Body of pancreas (tissue), 4 donors: ENCODE measurements around the gene HECTD2. TPM values are rescaled to one million over a fixed set of nuclear protein-coding genes. Genes with fewer than 3 reads are reported as not detected.

Experiments used
- ATAC-seq: fragments of 150-250 bp; one replicate; pipeline ENCODE4 v1.9.1; 2016
- DNase-seq, 4 donors: peaks; one replicate each; pipeline ENCODE4 v3.0.0-alpha.2; 2019
- H3K27ac ChIP-seq, 4 donors: fragments of 200-600 bp; sonication (generic); 1 replicate in 3 of 4; 2 replicates in 1 of 4; pipeline versions ENCODE4 v1.5.1 to v1.6.1; 2016 to 2019; ENCODE audit warnings: mild to moderate bottlenecking in 1 of 4, mixed read lengths in 1 of 4, moderate library complexity in 1 of 4
- H3K27me3 ChIP-seq, 2 donors: fragments of 200-600 bp; sonication (generic); one replicate each; pipeline ENCODE4 v1.6.0; 2016; ENCODE audit warnings: mild to moderate bottlenecking in 1 of 2
- H3K36me3 ChIP-seq, 2 donors: fragments of 200-600 bp; sonication (generic); replicated peaks in 1 of 2; 2 replicates each; pipeline ENCODE4 v1.5.1; 2016; ENCODE audit warnings: low read depth in 2 of 2; ENCODE audit not compliant: insufficient read depth in 1 of 2
- H3K4me1 ChIP-seq: fragments of 200-600 bp; sonication (generic); one replicate; pipeline ENCODE4 v1.6.0; 2016
- H3K4me3 ChIP-seq, 2 donors: fragments of 200-600 bp; sonication (generic); 1 replicate in 1 of 2; 2 replicates in 1 of 2; pipeline ENCODE4 v1.5.1; 2016 to 2019
- H3K9me3 ChIP-seq, 3 donors: fragments of 200-600 bp; sonication (generic); 1 replicate in 2 of 3; 2 replicates in 1 of 3; pipeline ENCODE4 v1.5.1; 2016
- CTCF ChIP-seq, 7 experiments: fragments of 450-650 bp in 4 of 7; fragments of 200-600 bp in 3 of 7; sonication (generic) in 3 of 7; IDR thresholded peaks; one replicate each; pipeline ENCODE4 v1.5.1; 2016 to 2019; ENCODE audit warnings: antibody characterized with exemption in 7 of 7
- POLR2A ChIP-seq, 3 donors: fragments of 450-650 bp; IDR thresholded peaks; one replicate each; pipeline ENCODE4 v1.6.1; 2016; ENCODE audit warnings: antibody characterized with exemption in 3 of 3, mild to moderate bottlenecking in 2 of 3
- WGBS, 2 donors: methylation state at CpG; one replicate each; pipeline ENCODE4 v1.1.5; 2017; 5-methylcytosine and 5-hydroxymethylcytosine counted together
- intact Hi-C: fragments of 100-400 bp; cut with DNase I; formaldehyde crosslinking; loops from one replicate; pipeline ENCODE4 v1.15.1; 2023
- total RNA-seq, 2 donors: library from RNA; depleted of rRNA; stranded (reverse); fragments of >200 nt; gene quantifications; one replicate each; pipeline ENCODE4 v1.1.0, GENCODE V29; 2016

Gene HECTD2
- total RNA-seq, 2 donors from 2014 or later, result 10.2 to 13.0 TPM

- H3K27ac ChIP-seq, result no peak overlapping the region
- no peak overlapping the region for H3K4me3 ChIP-seq
- DNase-seq (no peak), ATAC-seq (no peak)
- no peaks in the 10 kb centered on the region for H3K27me3 ChIP-seq
- H3K36me3 ChIP-seq, result no peaks in the 10 kb centered on the region
- TF ChIP-seq POLR2A (IDR thresholded peaks at IDR 0.05) (no peak), CTCF (IDR thresholded peaks at IDR 0.05) (no peak)
- 89 to 93% methylated on average over 4 of the region's 4 CpGs for WGBS, 2 donors
- intact Hi-C loops, result no loop called here
- H3K4me1 ChIP-seq, result peaks cover 22% of the 10 kb centered on the region
- no peaks in the 10 kb centered on the region for H3K9me3 ChIP-seq
Measured at GRCh38 chr10:91412354-91413087, 2.4 kb downstream of the HECTD2 start.

GRCh38 chr10:91415816-91416215 lies 5.7 kb downstream of the HECTD2 start:
- Histone ChIP-seq H3K4me1 (peaks cover 20% of the 10 kb centered on the region), H3K36me3 (no peaks in the 10 kb centered on the region), H3K9me3 (no peaks in the 10 kb centered on the region), H3K4me3 (no peak overlapping the region), H3K27ac (no peak overlapping the region), H3K27me3 (no peaks in the 10 kb centered on the region)
- 85 to 86% methylated on average over 3 of the region's 3 CpGs for WGBS, 2 donors
- DNase-seq, result no peak
- no peak for ATAC-seq
- intact Hi-C loops, result no loop called here
- TF ChIP-seq POLR2A (IDR thresholded peaks at IDR 0.05), result no peak
- TF ChIP-seq CTCF (IDR thresholded peaks at IDR 0.05), result no peak

- Histone ChIP-seq H3K4me1 (peaks cover 15% of the 10 kb centered on the region), H3K4me3 (no peak overlapping the region), H3K9me3 (no peaks in the 10 kb centered on the region), H3K36me3 (no peaks in the 10 kb centered on the region), H3K27ac (no peak overlapping the region), H3K27me3 (no peaks in the 10 kb centered on the region)
- intact Hi-C loops, result no loop called here
- ATAC-seq (peak; percentile 30), DNase-seq (no peak)
- TF ChIP-seq CTCF (IDR thresholded peaks at IDR 0.05), result no peak
- TF ChIP-seq POLR2A (IDR thresholded peaks at IDR 0.05), result no peak
- WGBS, 2 donors, result 70 to 71% methylated on average over 3 of the region's 3 CpGs
Measured at GRCh38 chr10:91416339-91416855, 6.3 kb downstream of the HECTD2 start.

- DNase-seq (no peak), ATAC-seq (no peak)
- Histone ChIP-seq H3K4me1 (peaks cover 13% of the 10 kb centered on the region), H3K9me3 (no peaks in the 10 kb centered on the region), H3K27ac (no peak overlapping the region), H3K27me3 (no peaks in the 10 kb centered on the region), H3K36me3 (no peaks in the 10 kb centered on the region), H3K4me3 (no peak overlapping the region)
- WGBS, 2 donors, result 89 to 93% methylated on average over 2 of the region's 2 CpGs
- intact Hi-C loops, result no loop called here
- TF ChIP-seq POLR2A (IDR thresholded peaks at IDR 0.05), result no peak
- no peak for TF ChIP-seq CTCF (IDR thresholded peaks at IDR 0.05)
Measured at GRCh38 chr10:91418416-91418815, 8.3 kb downstream of the HECTD2 start.

- DNase-seq (no peak), ATAC-seq (no peak)
- WGBS, 2 donors, result 92% methylated on average over 2 of the region's 2 CpGs
- no peaks in the 10 kb centered on the region for H3K9me3 ChIP-seq
- H3K27ac ChIP-seq, result no peak overlapping the region
- H3K4me3 ChIP-seq, result no peak overlapping the region
- H3K27me3 ChIP-seq, result no peaks in the 10 kb centered on the region
- no peak for TF ChIP-seq CTCF (IDR thresholded peaks at IDR 0.05)
- TF ChIP-seq POLR2A (IDR thresholded peaks at IDR 0.05), result no peak
- no peaks in the 10 kb centered on the region for H3K36me3 ChIP-seq
- H3K4me1 ChIP-seq, result peaks cover 9% of the 10 kb centered on the region
- intact Hi-C loops, result no loop called here
Measured at GRCh38 chr10:91420868-91421267, 10.7 kb downstream of the HECTD2 start.
